Mesenchymal stem cell (in vitro differentiated cells and primary cell): ENCODE results near the gene ATP1A2.

Experiments
- DNase-seq: peaks from one replicate; pipeline ENCODE4 v3.0.0-alpha.2; 2013
- H2AFZ ChIP-seq: one replicate; pipeline ENCODE4 v1.6.1; 2013; ENCODE audit warnings: low read depth, mild to moderate bottlenecking, control low read depth, inconsistent platforms, low read length, moderate library complexity
- H2AK5ac ChIP-seq: 2 replicates; pipeline ENCODE4 v1.6.1; 2013; ENCODE audit warnings: low read length, moderate library complexity, mild to moderate bottlenecking, inconsistent platforms; ENCODE audit not compliant: severe bottlenecking
- H2BK120ac ChIP-seq: one replicate; pipeline ENCODE4 v1.6.1; 2013; ENCODE audit warnings: low read depth, mild to moderate bottlenecking, inconsistent platforms, low read length, moderate library complexity
- H2BK12ac ChIP-seq, 2 experiments: one replicate each; pipeline ENCODE4 v1.6.1; 2013; ENCODE audit warnings: inconsistent platforms in 2 of 2, low read length in 2 of 2, mild to moderate bottlenecking in 2 of 2, moderate library complexity in 2 of 2, control low read depth in 1 of 2
- H2BK15ac ChIP-seq: one replicate; pipeline ENCODE4 v1.6.1; 2013; ENCODE audit warnings: mild to moderate bottlenecking, low read depth, inconsistent platforms; ENCODE audit not compliant: poor library complexity, severe bottlenecking
- H2BK5ac ChIP-seq: 2 replicates; pipeline ENCODE4 v1.6.1; 2013; ENCODE audit warnings: low read depth, mild to moderate bottlenecking, low read length, control low read depth, inconsistent platforms; ENCODE audit not compliant: poor library complexity, severe bottlenecking
- H3K14ac ChIP-seq, 2 experiments: one replicate each; pipeline ENCODE4 v1.6.1; 2013; ENCODE audit warnings: inconsistent platforms in 2 of 2, low read length in 2 of 2, control low read depth in 1 of 2, mild to moderate bottlenecking in 1 of 2, moderate library complexity in 1 of 2
- H3K18ac ChIP-seq, 2 experiments: one replicate each; pipeline ENCODE4 v1.6.1; 2013; ENCODE audit warnings: inconsistent platforms in 2 of 2, low read length in 2 of 2, control low read depth in 1 of 2, low read depth in 1 of 2, mild to moderate bottlenecking in 1 of 2
- H3K23ac ChIP-seq, 2 experiments: one replicate each; pipeline ENCODE4 v1.6.1; 2013; ENCODE audit warnings: inconsistent platforms in 2 of 2, low read length in 2 of 2, mild to moderate bottlenecking in 2 of 2, moderate library complexity in 2 of 2, control low read depth in 1 of 2
- H3K27ac ChIP-seq: 2 replicates; pipeline ENCODE4 v1.5.1; 2013; ENCODE audit warnings: mild to moderate bottlenecking, moderate library complexity, low read length, control low read depth, inconsistent platforms; ENCODE audit not compliant: poor library complexity, severe bottlenecking
- H3K27me3 ChIP-seq, 2 experiments: 2 replicates each; pipeline versions ENCODE4 v1.6.1 to v1.7.0; 2013; ENCODE audit warnings: low read length in 2 of 2, mild to moderate bottlenecking in 2 of 2, moderate library complexity in 2 of 2, control low read depth in 1 of 2, inconsistent platforms in 1 of 2; ENCODE audit not compliant: control insufficient read depth in 1 of 2, insufficient read depth in 1 of 2
- H3K36me3 ChIP-seq, 2 experiments: 2 replicates each; pipeline versions ENCODE4 v1.6.1 to v1.7.0; 2013; ENCODE audit warnings: low read length in 2 of 2, control low read depth in 1 of 2, inconsistent platforms in 1 of 2, low read depth in 1 of 2, mild to moderate bottlenecking in 1 of 2; ENCODE audit not compliant: insufficient read depth in 2 of 2, control insufficient read depth in 1 of 2
- H3K4ac ChIP-seq, 2 experiments: one replicate each; pipeline ENCODE4 v1.6.1; 2013; ENCODE audit warnings: inconsistent platforms in 2 of 2, low read length in 2 of 2, mild to moderate bottlenecking in 2 of 2, moderate library complexity in 2 of 2, control low read depth in 1 of 2, low read depth in 1 of 2
- H3K4me1 ChIP-seq: 2 replicates; pipeline ENCODE4 v1.6.1; 2013; ENCODE audit warnings: low read depth, low read length, control low read depth; ENCODE audit not compliant: control insufficient read depth, insufficient read depth
- H3K4me2 ChIP-seq: 2 replicates; pipeline ENCODE4 v1.6.1; 2013; ENCODE audit warnings: low read length, mild to moderate bottlenecking, inconsistent platforms; ENCODE audit not compliant: poor library complexity, severe bottlenecking
- H3K4me3 ChIP-seq, 2 experiments: 2 replicates each; pipeline versions ENCODE4 v1.5.1 to v1.7.0; 2013; ENCODE audit warnings: low read length in 2 of 2, mild to moderate bottlenecking in 2 of 2, control low read depth in 1 of 2, low read depth in 1 of 2; ENCODE audit not compliant: insufficient read depth in 1 of 2
- H3K79me1 ChIP-seq: replicated peaks from 2 replicates; pipeline ENCODE4 v1.6.1; 2013; ENCODE audit warnings: mild to moderate bottlenecking, control low read depth, low read length, inconsistent platforms; ENCODE audit not compliant: poor library complexity, severe bottlenecking
- H3K9ac ChIP-seq: 2 replicates; pipeline ENCODE4 v1.7.0; 2013; ENCODE audit warnings: mild to moderate bottlenecking, low read length, moderate library complexity
- H3K9me3 ChIP-seq: 2 replicates; pipeline ENCODE4 v1.7.0; 2013; ENCODE audit warnings: mild to moderate bottlenecking, low read length; ENCODE audit not compliant: control insufficient read depth
- H4K8ac ChIP-seq: one replicate; pipeline ENCODE4 v1.6.1; 2013; ENCODE audit warnings: inconsistent platforms, mild to moderate bottlenecking, low read length, moderate library complexity
- H4K91ac ChIP-seq: one replicate; pipeline ENCODE4 v1.6.1; 2013; ENCODE audit warnings: mild to moderate bottlenecking, low read length, inconsistent platforms
- WGBS: methylation state at CpG from one replicate; pipeline ENCODE4 v1.1.7; 2013; ENCODE audit warnings: mixed read lengths; 5-methylcytosine and 5-hydroxymethylcytosine counted together

ATP1A2 gene

DNA sequence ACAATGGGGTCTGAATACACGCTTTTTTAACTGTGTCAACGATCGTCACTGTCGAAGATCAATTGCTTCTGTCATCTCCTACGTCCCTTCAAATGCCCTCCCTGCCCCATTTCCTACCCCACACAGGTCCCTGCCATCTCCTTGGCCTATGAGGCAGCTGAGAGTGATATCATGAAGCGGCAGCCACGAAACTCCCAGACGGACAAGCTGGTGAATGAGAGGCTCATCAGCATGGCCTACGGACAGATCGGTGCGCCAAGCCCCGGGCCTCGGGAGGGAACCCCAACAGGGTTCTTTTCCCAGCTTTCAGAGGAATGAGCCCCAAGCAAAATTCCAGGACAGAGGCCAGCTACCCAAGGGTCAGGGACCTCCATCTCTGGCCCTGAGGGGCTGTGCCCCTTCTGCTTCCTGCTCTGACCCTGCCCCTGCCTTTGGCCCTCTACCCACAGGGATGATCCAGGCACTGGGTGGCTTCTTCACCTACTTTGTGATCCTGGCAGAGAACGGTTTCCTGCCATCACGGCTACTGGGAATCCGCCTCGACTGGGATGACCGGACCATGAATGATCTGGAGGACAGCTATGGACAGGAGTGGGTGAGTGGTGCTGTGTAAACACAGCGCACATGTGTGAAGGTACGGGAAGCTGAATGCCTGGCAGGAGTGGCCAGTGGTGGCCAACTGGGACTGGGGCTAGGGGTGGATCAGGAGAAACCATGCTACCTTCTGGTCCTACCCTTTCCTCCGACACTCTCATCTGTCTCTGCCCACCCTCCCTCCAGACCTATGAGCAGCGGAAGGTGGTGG, 20.8 kb downstream of the ATP1A2 start:
- Histone ChIP-seq H3K27ac (no peak overlapping the region), H4K91ac (no peak overlapping the region), H2BK120ac (no peak overlapping the region), H2BK5ac (no peak overlapping the region), H3K9ac (no peak overlapping the region), H3K27me3 (peaks cover 51 to 53% of the 10 kb centered on the region in 2 experiments), H3K79me1 (no peaks in the 10 kb centered on the region), H2AFZ (no peak overlapping the region), H3K23ac (no peak overlapping the region), H2BK15ac (no peak overlapping the region), H2BK12ac (no peak overlapping the region), H3K4ac (no peak overlapping the region), H2AK5ac (no peak overlapping the region), H3K36me3 (no peaks in the 10 kb centered on the region), H3K14ac (no peak overlapping the region), H3K9me3 (no peaks in the 10 kb centered on the region), H3K18ac (no peak overlapping the region), H3K4me2 (no peak overlapping the region), H3K4me3 (no peak overlapping the region), H3K4me1 (no peaks in the 10 kb centered on the region), H4K8ac (no peak overlapping the region)
- DNase-seq: no peak
- 93% methylated on average over 22 of the region's 22 CpGs for WGBS

DNA sequence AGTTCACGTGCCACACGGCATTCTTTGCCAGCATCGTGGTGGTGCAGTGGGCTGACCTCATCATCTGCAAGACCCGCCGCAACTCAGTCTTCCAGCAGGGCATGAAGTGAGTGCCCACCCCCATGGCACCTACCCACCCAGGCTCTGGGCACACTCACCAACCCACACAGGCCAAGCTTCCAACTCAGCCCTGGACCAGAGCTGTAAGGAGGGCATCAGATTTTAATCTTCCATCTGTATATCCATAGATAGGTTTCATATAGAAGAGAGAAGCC, 21.3 kb downstream of the ATP1A2 start:
- Histone ChIP-seq H4K91ac (no peak overlapping the region), H3K9ac (no peak overlapping the region), H2BK120ac (no peak overlapping the region), H2BK5ac (no peak overlapping the region), H3K4me3 (no peak overlapping the region), H3K4me2 (no peak overlapping the region), H3K18ac (no peak overlapping the region), H3K4ac (no peak overlapping the region), H3K36me3 (no peaks in the 10 kb centered on the region), H3K14ac (no peak overlapping the region), H3K79me1 (no peaks in the 10 kb centered on the region), H2BK15ac (no peak overlapping the region), H2AK5ac (no peak overlapping the region), H3K23ac (no peak overlapping the region), H2BK12ac (no peak overlapping the region), H3K27me3 (peaks cover 56 to 57% of the 10 kb centered on the region in 2 experiments), H3K9me3 (no peaks in the 10 kb centered on the region), H2AFZ (no peak overlapping the region), H3K4me1 (no peaks in the 10 kb centered on the region), H3K27ac (no peak overlapping the region), H4K8ac (no peak overlapping the region)
- DNase-seq: no peak
- WGBS: 93% methylated on average over 5 of the region's 5 CpGs

DNA sequence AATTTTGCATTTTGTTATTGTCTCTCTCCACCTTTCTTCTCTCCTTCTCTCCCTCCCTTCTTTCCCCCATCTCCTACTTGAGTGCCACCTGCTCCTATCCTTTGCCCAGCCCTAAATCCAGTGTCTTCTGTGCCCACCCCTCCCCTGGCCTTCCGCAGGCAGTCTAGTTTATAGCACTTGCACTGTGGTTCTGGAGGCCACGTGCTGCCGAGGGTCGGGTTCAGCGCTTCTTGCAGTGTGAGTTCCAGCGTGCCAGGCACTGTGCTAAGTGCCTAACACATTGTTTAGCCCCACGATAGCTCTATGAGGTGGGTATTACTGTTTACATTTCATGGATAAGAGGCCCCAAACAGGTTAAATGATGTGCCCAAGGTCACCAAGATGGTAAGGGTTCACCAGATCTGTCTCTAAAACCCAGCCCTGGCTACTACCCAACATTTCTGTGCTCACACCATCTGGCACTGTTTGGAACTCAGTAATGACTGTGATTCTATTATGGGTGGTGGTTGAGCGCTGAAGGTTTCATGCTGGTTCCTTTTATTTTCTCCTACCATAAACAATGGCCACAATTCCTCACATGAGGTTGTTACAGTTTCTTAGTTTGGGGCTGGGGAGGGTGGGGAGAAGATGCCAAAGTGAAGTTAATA, 21.8 kb downstream of the ATP1A2 start:
- Histone ChIP-seq H4K91ac (no peak overlapping the region), H3K9ac (no peak overlapping the region), H3K27ac (no peak overlapping the region), H2BK120ac (no peak overlapping the region), H3K27me3 (peaks cover 53 to 54% of the 10 kb centered on the region in 2 experiments), H2BK15ac (no peak overlapping the region), H3K23ac (no peak overlapping the region), H3K79me1 (no peaks in the 10 kb centered on the region), H2AFZ (no peak overlapping the region), H2BK12ac (no peak overlapping the region), H2AK5ac (no peak overlapping the region), H3K36me3 (no peaks in the 10 kb centered on the region), H3K4ac (no peak overlapping the region), H4K8ac (no peak overlapping the region), H3K4me2 (no peak overlapping the region), H3K14ac (no peak overlapping the region), H3K4me3 (no peak overlapping the region), H3K9me3 (no peaks in the 10 kb centered on the region), H3K18ac (no peak overlapping the region), H3K4me1 (no peaks in the 10 kb centered on the region), H2BK5ac (no peak overlapping the region)
- no peak for DNase-seq
- WGBS: 87% methylated on average over 6 of the region's 8 CpGs

DNA sequence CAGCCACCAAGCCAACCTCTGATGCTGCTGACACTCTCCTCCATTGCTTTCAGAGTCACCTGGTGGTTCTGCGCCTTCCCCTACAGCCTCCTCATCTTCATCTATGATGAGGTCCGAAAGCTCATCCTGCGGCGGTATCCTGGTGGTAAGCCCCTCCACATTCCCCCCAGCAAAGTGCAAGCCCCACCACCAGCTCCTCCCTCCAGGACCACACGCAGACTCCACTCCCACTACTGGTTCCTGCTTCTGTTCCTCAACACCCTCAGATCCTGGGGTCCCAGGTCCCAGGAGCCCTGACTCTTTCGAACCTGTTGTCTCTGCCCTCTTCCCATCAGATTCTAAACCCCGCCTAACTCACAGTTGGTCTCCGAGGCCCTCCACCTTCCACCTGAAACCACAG, 24.3 kb downstream of the ATP1A2 start:
- H2AK5ac ChIP-seq: no peak overlapping the region
- H2AFZ ChIP-seq: no peak overlapping the region
- no peak overlapping the region for H3K23ac ChIP-seq
- no peak overlapping the region for H4K91ac ChIP-seq
- H3K36me3 ChIP-seq: no peaks in the 10 kb centered on the region
- no peaks in the 10 kb centered on the region for H3K79me1 ChIP-seq
- no peaks in the 10 kb centered on the region for H3K4me1 ChIP-seq
- peaks cover 33 to 34% of the 10 kb centered on the region in 2 experiments for H3K27me3 ChIP-seq
- no peak overlapping the region for H3K9ac ChIP-seq
- H3K9me3 ChIP-seq: no peaks in the 10 kb centered on the region
- no peak for DNase-seq
- H2BK120ac ChIP-seq: no peak overlapping the region
- no peak overlapping the region for H2BK5ac ChIP-seq
- no peak overlapping the region for H3K4ac ChIP-seq
- H3K4me3 ChIP-seq: no peak overlapping the region
- H2BK15ac ChIP-seq: no peak overlapping the region
- H4K8ac ChIP-seq: no peak overlapping the region
- WGBS: 94% methylated on average over 8 of the region's 8 CpGs
- no peak overlapping the region for H3K18ac ChIP-seq
- H3K27ac ChIP-seq: no peak overlapping the region
- no peak overlapping the region for H3K14ac ChIP-seq
- H3K4me2 ChIP-seq: no peak overlapping the region
- no peak overlapping the region for H2BK12ac ChIP-seq
